Measurements from ENCODE around the gene CHSY1.
A peak's percentile ranks its signal among the peaks of the same experiment; 100 is the strongest.

CHSY1 gene

GRCh38 chr15:101174152-101174920 is 77.5 kb downstream of the CHSY1 start:
- Histone ChIP-seq H3K14ac (ENCODE audit: low read length) (no peak overlapping the region), H3K79me2 (ENCODE audit: control insufficient read depth, insufficient read depth, low read length, poor library complexity) (peaks cover 1% of the 10 kb centered on the region), H2BK12ac (ENCODE audit: low read length) (no peak overlapping the region), H2BK5ac (ENCODE audit: low read depth, low read length, poor library complexity) (no peak overlapping the region), H3K18ac (ENCODE audit: low read length) (no peak overlapping the region), H3K79me1 (ENCODE audit: low read length) (peaks cover 2% of the 10 kb centered on the region), H3K9ac (ENCODE audit: low read length) (no peak overlapping the region), H3K4me2 (ENCODE audit: low read length) (no peak overlapping the region), H2AK5ac (ENCODE audit: low read length) (no peak overlapping the region), H3K23ac (ENCODE audit: low read length) (no peak overlapping the region), H3K27ac (ENCODE audit: low read depth, low read length) (no peak overlapping the region), H3K4me3 (ENCODE audit: low read depth, low read length) (peak overlapping the region; percentile 52), H3K4me1 (ENCODE audit: control insufficient read depth in 1 of 2, insufficient read depth in 2 of 2, low read length in 2 of 2) (peaks cover 3 to 7% of the 10 kb centered on the region in 2 experiments), H3K27me3 (ENCODE audit: insufficient read depth, low read length) (no peaks in the 10 kb centered on the region), H3K4ac (ENCODE audit: low read depth, low read length) (no peak overlapping the region), H2AFZ (ENCODE audit: insufficient read depth, low read length, poor library complexity) (no peak overlapping the region), H3K36me3 (ENCODE audit: control insufficient read depth in 1 of 2, insufficient read depth in 2 of 2, low read length in 2 of 2) (peaks cover 16 to 23% of the 10 kb centered on the region in 2 experiments), H3K9me3 (ENCODE audit: insufficient read depth, low read depth, low read length) (peaks cover 8% of the 10 kb centered on the region), H2BK120ac (ENCODE audit: insufficient read depth, low read length, poor library complexity) (no peak overlapping the region), H4K12ac (ENCODE audit: low read depth, low read length) (no peak overlapping the region), H4K8ac (ENCODE audit: low read depth, low read length) (no peak overlapping the region), H4K91ac (ENCODE audit: low read depth, low read length) (no peak overlapping the region)
- DNase-seq = no peak
- WGBS (ENCODE audit: extremely low coverage, insufficient coverage, insufficient read length) = no CpG with 5 or more reads among the region's 29 CpGs

- H2BK5ac ChIP-seq (ENCODE audit: low read depth, low read length, poor library complexity) = no peak overlapping the region
- H3K27me3 ChIP-seq (ENCODE audit: insufficient read depth, low read length) = no peaks in the 10 kb centered on the region
- H4K91ac ChIP-seq (ENCODE audit: low read depth, low read length) = no peak overlapping the region
Observed at GRCh38 chr15:101173233-101174119, 78.4 kb downstream of the CHSY1 start.

GRCh38 chr15:101172501-101173071 is 79.3 kb downstream of the CHSY1 start:
- H2BK5ac ChIP-seq (ENCODE audit: low read depth, low read length, poor library complexity) = no peak overlapping the region
- H3K14ac ChIP-seq (ENCODE audit: low read length) = no peak overlapping the region
- no peak overlapping the region for H3K9ac ChIP-seq (ENCODE audit: low read length)
- no peak overlapping the region for H3K18ac ChIP-seq (ENCODE audit: low read length)
- H2BK120ac ChIP-seq (ENCODE audit: insufficient read depth, low read length, poor library complexity) = no peak overlapping the region
- no peak overlapping the region for H3K4ac ChIP-seq (ENCODE audit: low read depth, low read length)
- DNase-seq = no peak
- no peak overlapping the region for H3K4me3 ChIP-seq (ENCODE audit: low read depth, low read length)
- H3K4me1 ChIP-seq (ENCODE audit: control insufficient read depth in 1 of 2, insufficient read depth in 2 of 2, low read length in 2 of 2) = peaks cover 3% of the 10 kb centered on the region in 2 experiments
- H3K79me1 ChIP-seq (ENCODE audit: low read length) = peaks cover 2% of the 10 kb centered on the region
- no CpG with 5 or more reads among the region's 17 CpGs for WGBS (ENCODE audit: extremely low coverage, insufficient coverage, insufficient read length)
- no peak overlapping the region for H4K8ac ChIP-seq (ENCODE audit: low read depth, low read length)
- no peak overlapping the region for H4K91ac ChIP-seq (ENCODE audit: low read depth, low read length)
- no peaks in the 10 kb centered on the region for H3K27me3 ChIP-seq (ENCODE audit: insufficient read depth, low read length)
- H4K12ac ChIP-seq (ENCODE audit: low read depth, low read length) = no peak overlapping the region
- peaks cover 5% of the 10 kb centered on the region for H3K9me3 ChIP-seq (ENCODE audit: insufficient read depth, low read depth, low read length)
- H3K27ac ChIP-seq (ENCODE audit: low read depth, low read length) = no peak overlapping the region
- H3K79me2 ChIP-seq (ENCODE audit: control insufficient read depth, insufficient read depth, low read length, poor library complexity) = peaks cover 1% of the 10 kb centered on the region
- no peak overlapping the region for H2AK5ac ChIP-seq (ENCODE audit: low read length)
- no peak overlapping the region for H3K4me2 ChIP-seq (ENCODE audit: low read length)
- peaks cover 10 to 15% of the 10 kb centered on the region in 2 experiments for H3K36me3 ChIP-seq (ENCODE audit: control insufficient read depth in 1 of 2, insufficient read depth in 2 of 2, low read length in 2 of 2)
- no peak overlapping the region for H2AFZ ChIP-seq (ENCODE audit: insufficient read depth, low read length, poor library complexity)
- no peak overlapping the region for H2BK12ac ChIP-seq (ENCODE audit: low read length)
- H3K23ac ChIP-seq (ENCODE audit: low read length) = no peak overlapping the region

More at GRCh38 chr15:101173233-101174119, 78.4 kb downstream of the CHSY1 start:
- Histone ChIP-seq H2BK12ac (ENCODE audit: low read length) (no peak overlapping the region), H4K12ac (ENCODE audit: low read depth, low read length) (no peak overlapping the region), H3K4me1 (ENCODE audit: control insufficient read depth in 1 of 2, insufficient read depth in 2 of 2, low read length in 2 of 2) (peaks cover 3 to 7% of the 10 kb centered on the region in 2 experiments), H3K23ac (ENCODE audit: low read length) (no peak overlapping the region), H2AK5ac (ENCODE audit: low read length) (no peak overlapping the region), H3K79me1 (ENCODE audit: low read length) (peaks cover 2% of the 10 kb centered on the region), H2AFZ (ENCODE audit: insufficient read depth, low read length, poor library complexity) (no peak overlapping the region), H3K4me3 (ENCODE audit: low read depth, low read length) (no peak overlapping the region), H3K4ac (ENCODE audit: low read depth, low read length) (no peak overlapping the region), H3K9me3 (ENCODE audit: insufficient read depth, low read depth, low read length) (peaks cover 8% of the 10 kb centered on the region), H3K14ac (ENCODE audit: low read length) (no peak overlapping the region), H4K8ac (ENCODE audit: low read depth, low read length) (no peak overlapping the region), H3K36me3 (ENCODE audit: control insufficient read depth in 1 of 2, insufficient read depth in 2 of 2, low read length in 2 of 2) (peaks cover 13 to 22% of the 10 kb centered on the region in 2 experiments), H2BK120ac (ENCODE audit: insufficient read depth, low read length, poor library complexity) (no peak overlapping the region), H3K4me2 (ENCODE audit: low read length) (no peak overlapping the region), H3K79me2 (ENCODE audit: control insufficient read depth, insufficient read depth, low read length, poor library complexity) (peaks cover 1% of the 10 kb centered on the region), H3K18ac (ENCODE audit: low read length) (no peak overlapping the region), H3K27ac (ENCODE audit: low read depth, low read length) (no peak overlapping the region), H3K9ac (ENCODE audit: low read length) (no peak overlapping the region)
- DNase-seq = peak in 1 of 2 donors; percentile 67
- no CpG with 5 or more reads among the region's 14 CpGs for WGBS (ENCODE audit: extremely low coverage, insufficient coverage, insufficient read length)

- no peak overlapping the region for H3K4me2 ChIP-seq (ENCODE audit: low read length)
- H2AK5ac ChIP-seq (ENCODE audit: low read length) = no peak overlapping the region
- no peak overlapping the region for H3K23ac ChIP-seq (ENCODE audit: low read length)
- H3K9me3 ChIP-seq (ENCODE audit: insufficient read depth, low read depth, low read length) = peaks cover 5% of the 10 kb centered on the region
- no peak for DNase-seq
- H3K36me3 ChIP-seq (ENCODE audit: control insufficient read depth in 1 of 2, insufficient read depth in 2 of 2, low read length in 2 of 2) = peaks cover 10 to 13% of the 10 kb centered on the region in 2 experiments
- no CpG with 5 or more reads among the region's 12 CpGs for WGBS (ENCODE audit: extremely low coverage, insufficient coverage, insufficient read length)
- H2AFZ ChIP-seq (ENCODE audit: insufficient read depth, low read length, poor library complexity) = no peak overlapping the region
- no peak overlapping the region for H3K9ac ChIP-seq (ENCODE audit: low read length)
- H3K14ac ChIP-seq (ENCODE audit: low read length) = no peak overlapping the region
- no peaks in the 10 kb centered on the region for H3K4me1 ChIP-seq (ENCODE audit: control insufficient read depth in 1 of 2, insufficient read depth in 2 of 2, low read length in 2 of 2)
- H3K18ac ChIP-seq (ENCODE audit: low read length) = no peak overlapping the region
- H3K79me2 ChIP-seq (ENCODE audit: control insufficient read depth, insufficient read depth, low read length, poor library complexity) = peaks cover 1% of the 10 kb centered on the region
- no peak overlapping the region for H3K4me3 ChIP-seq (ENCODE audit: low read depth, low read length)
- H3K4ac ChIP-seq (ENCODE audit: low read depth, low read length) = no peak overlapping the region
- H4K12ac ChIP-seq (ENCODE audit: low read depth, low read length) = no peak overlapping the region
- H2BK120ac ChIP-seq (ENCODE audit: insufficient read depth, low read length, poor library complexity) = no peak overlapping the region
- H2BK12ac ChIP-seq (ENCODE audit: low read length) = no peak overlapping the region
- no peak overlapping the region for H4K91ac ChIP-seq (ENCODE audit: low read depth, low read length)
- peaks cover 2% of the 10 kb centered on the region for H3K79me1 ChIP-seq (ENCODE audit: low read length)
- H2BK5ac ChIP-seq (ENCODE audit: low read depth, low read length, poor library complexity) = no peak overlapping the region
- H3K27ac ChIP-seq (ENCODE audit: low read depth, low read length) = no peak overlapping the region
- no peak overlapping the region for H4K8ac ChIP-seq (ENCODE audit: low read depth, low read length)
- no peaks in the 10 kb centered on the region for H3K27me3 ChIP-seq (ENCODE audit: insufficient read depth, low read length)
Observed at GRCh38 chr15:101171954-101172353, 79.9 kb downstream of the CHSY1 start.

Measured in trophoblast cell (in vitro differentiated cells and primary cell).